Cardiac fibroblast (primary cell): ENCODE measurements around the gene GSS.
A peak's percentile ranks its signal among the peaks of the same experiment; 100 is the strongest.
"Not testable (repeated sequence)": the region's sequence is repeated elsewhere in the genome, so short reads cannot be mapped to it uniquely, and the experiment has no call there.

Experiments
- DNase-seq, 2 donors: peaks; one replicate each; pipeline versions ENCODE4 v3.0.0 to v3.0.0-alpha.2; 2010; ENCODE audit warnings: low read depth in 2 of 2
- H3K4me3 ChIP-seq, 2 donors: replicated peaks in 1 of 2; 1 replicate in 1 of 2; 2 replicates in 1 of 2; pipeline ENCODE4 v1.5.1; 2011; ENCODE audit warnings: low read depth in 2 of 2, low read length in 2 of 2, mild to moderate bottlenecking in 2 of 2, moderate library complexity in 1 of 2
- TF ChIP-seq, protein P1 (sequence below): IDR thresholded peaks from one replicate; pipeline ENCODE4 v1.5.1; 2011; ENCODE audit warnings: low read depth, mild to moderate bottlenecking, low read length, inconsistent platforms

Gene GSS

DNA sequence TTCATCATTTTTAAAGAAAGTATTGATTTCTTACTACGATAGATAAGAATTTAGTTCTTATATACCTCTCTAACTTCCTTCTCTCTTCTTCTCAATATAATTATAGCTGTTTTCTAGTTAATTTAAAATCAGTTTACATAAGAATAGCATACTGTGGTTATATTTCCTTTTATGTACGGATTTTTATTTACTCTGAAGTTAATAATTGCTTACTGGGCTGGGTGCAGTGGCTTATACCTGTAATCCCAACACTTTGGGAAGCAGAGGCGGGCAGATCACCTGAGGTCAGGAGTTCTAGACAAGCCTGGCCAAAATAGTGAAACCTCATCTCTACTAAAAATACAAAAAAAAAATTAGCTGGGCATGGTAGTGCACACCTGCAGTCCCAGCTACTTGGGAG, 69.5 kb downstream of the GSS start:
- DNase-seq: no peak
- TF ChIP-seq, protein P1, sequence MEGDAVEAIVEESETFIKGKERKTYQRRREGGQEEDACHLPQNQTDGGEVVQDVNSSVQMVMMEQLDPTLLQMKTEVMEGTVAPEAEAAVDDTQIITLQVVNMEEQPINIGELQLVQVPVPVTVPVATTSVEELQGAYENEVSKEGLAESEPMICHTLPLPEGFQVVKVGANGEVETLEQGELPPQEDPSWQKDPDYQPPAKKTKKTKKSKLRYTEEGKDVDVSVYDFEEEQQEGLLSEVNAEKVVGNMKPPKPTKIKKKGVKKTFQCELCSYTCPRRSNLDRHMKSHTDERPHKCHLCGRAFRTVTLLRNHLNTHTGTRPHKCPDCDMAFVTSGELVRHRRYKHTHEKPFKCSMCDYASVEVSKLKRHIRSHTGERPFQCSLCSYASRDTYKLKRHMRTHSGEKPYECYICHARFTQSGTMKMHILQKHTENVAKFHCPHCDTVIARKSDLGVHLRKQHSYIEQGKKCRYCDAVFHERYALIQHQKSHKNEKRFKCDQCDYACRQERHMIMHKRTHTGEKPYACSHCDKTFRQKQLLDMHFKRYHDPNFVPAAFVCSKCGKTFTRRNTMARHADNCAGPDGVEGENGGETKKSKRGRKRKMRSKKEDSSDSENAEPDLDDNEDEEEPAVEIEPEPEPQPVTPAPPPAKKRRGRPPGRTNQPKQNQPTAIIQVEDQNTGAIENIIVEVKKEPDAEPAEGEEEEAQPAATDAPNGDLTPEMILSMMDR: no peak
- H3K4me3 ChIP-seq: no peak overlapping the region

DNA sequence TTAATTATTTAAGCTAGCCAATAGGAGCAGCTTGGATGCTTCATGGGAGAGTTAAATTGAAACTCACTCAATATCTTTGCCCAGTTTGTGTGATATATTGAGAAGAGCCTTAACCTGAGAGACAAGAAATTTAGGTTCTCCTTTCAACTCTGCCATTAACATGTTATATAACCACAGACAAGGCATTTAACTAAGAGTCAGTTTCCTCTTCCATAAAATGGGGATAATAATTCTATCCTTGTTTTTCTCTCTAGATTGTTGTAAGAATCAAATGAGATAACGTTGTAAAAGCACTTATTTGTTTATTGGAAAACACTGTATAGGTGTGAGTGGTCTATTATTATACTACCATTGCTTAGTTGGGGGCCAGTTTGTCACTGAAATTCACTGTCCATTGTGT, 71.3 kb downstream of the GSS start:
- no peak for DNase-seq
- TF ChIP-seq, protein P1: no peak
- no peak overlapping the region for H3K4me3 ChIP-seq

DNA sequence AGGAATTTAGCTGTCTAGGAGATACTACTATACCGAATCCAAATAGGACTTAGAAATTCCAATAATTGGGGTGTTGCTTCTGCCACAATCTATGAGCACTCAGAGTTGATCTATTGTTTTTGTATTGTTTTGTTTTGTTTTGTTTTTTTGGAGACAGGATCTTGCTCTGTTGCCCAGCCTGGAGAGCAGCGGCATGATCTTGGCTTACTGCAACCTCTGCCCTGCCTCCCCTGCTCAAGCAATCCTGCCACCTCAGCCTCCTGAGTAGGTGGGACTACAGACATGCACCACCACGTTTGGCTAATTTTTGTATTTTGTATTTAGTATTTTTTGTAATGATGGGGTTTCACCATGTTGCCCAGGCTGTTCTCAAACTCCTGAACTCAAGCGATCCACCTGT, 71.8 kb downstream of the GSS start:
- TF ChIP-seq, protein P1: no peak
- DNase-seq: no peak
- no peak overlapping the region for H3K4me3 ChIP-seq

DNA sequence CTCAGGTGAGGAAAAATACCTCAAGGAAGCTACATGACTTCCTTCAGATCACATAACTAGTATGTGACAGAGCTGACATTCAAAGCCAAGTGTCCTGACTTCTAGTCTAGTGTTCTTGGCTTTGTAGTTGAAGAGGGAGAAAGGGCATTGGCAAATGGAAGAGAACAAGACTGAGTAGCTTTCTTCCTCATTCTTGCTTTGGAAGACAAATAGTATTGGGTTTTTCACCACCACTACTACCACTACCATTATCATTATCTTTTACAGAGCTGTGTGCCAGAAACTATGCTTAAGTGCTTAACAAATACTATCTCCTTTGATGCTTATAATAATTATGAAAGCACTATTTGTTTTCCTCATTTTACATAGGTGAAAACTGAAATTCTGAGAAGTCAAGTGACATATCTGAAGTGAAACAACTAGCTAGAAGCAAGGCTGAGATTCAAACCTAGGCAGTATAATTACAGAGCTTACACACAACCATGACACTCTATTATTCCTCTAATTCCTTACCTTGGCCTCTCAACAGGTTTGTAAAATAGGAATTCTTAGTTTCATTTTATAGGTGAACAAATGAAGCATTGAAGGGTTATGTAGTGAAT, 72.4 kb downstream of the GSS start:
- no peak overlapping the region for H3K4me3 ChIP-seq
- TF ChIP-seq, protein P1: no peak
- no peak for DNase-seq

- no peak for DNase-seq
- TF ChIP-seq, protein P1: no peak
- no peak overlapping the region for H3K4me3 ChIP-seq
These were observed 73.9 kb downstream of the GSS start for GRCh38 chr20:34881689-34882088.

GRCh38 chr20:34880971-34881370, 74.6 kb downstream of the GSS start:
- not testable (repeated sequence) for H3K4me3 ChIP-seq, DNase-seq

DNA sequence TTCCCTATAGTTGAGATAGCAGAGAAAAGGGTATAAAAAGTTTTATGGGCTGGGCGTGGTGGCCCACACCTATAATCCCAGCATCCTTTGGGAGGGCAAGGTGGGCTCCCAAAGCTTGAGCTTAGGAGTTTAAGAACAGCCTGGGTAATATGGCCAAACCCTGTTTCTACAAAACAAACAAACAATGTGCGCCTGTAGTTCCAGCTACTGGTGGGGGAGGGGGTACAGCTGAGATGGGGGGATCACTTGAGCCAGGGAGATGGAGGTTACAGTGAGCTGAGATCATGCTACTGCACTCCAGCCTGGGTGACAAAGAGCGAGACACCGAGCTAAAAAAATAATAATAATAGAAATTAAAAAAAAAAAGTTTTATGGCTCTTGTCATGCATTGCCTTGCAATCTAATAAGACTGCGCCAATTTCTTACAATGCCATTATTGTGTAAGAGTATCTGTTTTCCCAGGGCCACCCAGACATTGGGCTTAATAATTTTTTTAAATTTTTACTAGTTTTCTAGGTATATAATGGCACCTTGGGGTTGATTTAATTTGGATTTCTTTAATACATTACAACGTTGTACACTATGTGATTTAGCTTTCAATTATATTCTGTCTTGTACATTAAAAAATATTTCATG, 75.3 kb downstream of the GSS start:
- TF ChIP-seq, protein P1: no peak
- DNase-seq: peak in 1 of 2 donors; percentile 27
- no peak overlapping the region for H3K4me3 ChIP-seq
